ENCODE measurements around the gene CXCR4. TPM values are rescaled to one million over a fixed set of nuclear protein-coding genes. Genes with fewer than 3 reads are reported as not detected.

CXCR4 gene
- total and polyA plus RNA-seq, 2 experiments from 2014 or later: 2.1 TPM

DNA sequence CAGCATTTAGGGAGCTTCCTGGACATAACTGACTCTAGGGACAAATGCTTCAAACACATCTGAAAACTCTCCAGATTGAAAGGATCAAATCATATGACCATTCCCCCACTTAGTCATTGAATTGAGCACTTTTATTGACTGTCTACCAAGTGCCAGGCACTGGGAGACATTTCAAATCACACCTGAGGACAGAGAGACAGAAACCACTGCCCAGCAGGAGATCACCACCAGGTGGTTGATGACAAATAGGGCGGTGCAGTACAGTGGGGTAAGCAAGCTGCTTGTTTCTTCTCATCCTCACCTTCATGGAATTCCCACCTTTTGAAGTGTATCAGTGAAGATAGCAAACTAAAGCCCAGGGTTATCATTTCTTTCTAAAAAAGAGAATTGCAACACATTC, 19.0 kb upstream of the CXCR4 start:
- no peak for DNase-seq (ENCODE audit: low spot score)
- no peak for ATAC-seq
- Histone ChIP-seq H3K27me3 (ENCODE audit: insufficient read depth) (no peaks in the 10 kb centered on the region), H3K4me1 (ENCODE audit: insufficient read depth) (no peaks in the 10 kb centered on the region), H3F3A (replicated peaks; ENCODE audit: low read depth) (no peaks in the 10 kb centered on the region), H3K36me3 (ENCODE audit: insufficient read depth) (no peaks in the 10 kb centered on the region), H2AFZ (no peak overlapping the region), H4K20me1 (replicated peaks; ENCODE audit: insufficient read depth) (no peaks in the 10 kb centered on the region), H3K4me2 (no peak overlapping the region), H3K27ac (ENCODE audit: low read depth) (no peak overlapping the region), H3K79me2 (replicated peaks; ENCODE audit: insufficient read depth) (no peaks in the 10 kb centered on the region), H3K9me2 (ENCODE audit: insufficient read depth) (peaks cover 17% of the 10 kb centered on the region), H3K4me3 (no peak overlapping the region)
- H3K27me3 Mint-ChIP-seq (ENCODE audit: insufficient read depth, low read depth, poor library complexity): no peaks in the 10 kb centered on the region
- H3K4me3 Mint-ChIP-seq: no peak overlapping the region
- H3K27ac Mint-ChIP-seq: no peak overlapping the region
- TF ChIP-seq EZH2 (IDR thresholded peaks at IDR 0.05; ENCODE audit: low read depth, unreplicated experiment) (no peak), NANOG (IDR thresholded peaks at IDR 0.05; ENCODE audit: borderline replicate concordance) (no peak), ETS1 (IDR thresholded peaks at IDR 0.05) (no peak), EZH2phosphoT487 (IDR thresholded peaks at IDR 0.05; ENCODE audit: unreplicated experiment) (no peak), JUNB (IDR thresholded peaks at IDR 0.05; ENCODE audit: unreplicated experiment) (no peak), STAT1 (IDR thresholded peaks at IDR 0.05; ENCODE audit: unreplicated experiment) (no peak), CREB1 (CRISPR knock-in tag; IDR thresholded peaks at IDR 0.05; ENCODE audit: low read depth) (no peak), ZNF114 (CRISPR knock-in tag; IDR thresholded peaks at IDR 0.05) (no peak), ZNF331 (CRISPR knock-in tag; IDR thresholded peaks at IDR 0.05; ENCODE audit: low read depth) (no peak), CTCF (conservative IDR thresholded peaks at IDR 0.05; ENCODE audit: low read depth in 2 of 2) (no peak), POLR2AphosphoS5 (IDR thresholded peaks at IDR 0.05; ENCODE audit: low read depth) (no peak), REST (IDR thresholded peaks at IDR 0.05; ENCODE audit: unreplicated experiment) (no peak), ZNF462 (CRISPR knock-in tag; IDR thresholded peaks at IDR 0.05) (no peak)
- no peaks in the 10 kb centered on the region for H3K9me3 Mint-ChIP-seq
- peaks cover 8% of the 10 kb centered on the region for H3K4me1 Mint-ChIP-seq
- H3K36me3 Mint-ChIP-seq (ENCODE audit: low read depth): no peaks in the 10 kb centered on the region
